CD4-positive, CD25-positive, alpha-beta regulatory T cell (primary cell): ENCODE measurements around the gene APBB2. TPM values are rescaled to one million over a fixed set of nuclear protein-coding genes. Genes with fewer than 3 reads are reported as not detected.

Experiments
- ATAC-seq, 2 donors: fragments of 150-1000 bp; cut with Tn5 transposase; one replicate each; pipeline ENCODE4 v1.10.0; 2021; ENCODE audit warnings: low read depth in 2 of 2, moderate number of reproducible peaks in 2 of 2, moderate library complexity in 1 of 2
- DNase-seq, 3 donors: peaks; one replicate each; pipeline versions ENCODE4 v3.0.0 to v3.0.0-alpha.2; 2012 to 2022; ENCODE audit warnings: mixed read lengths in 1 of 3
- H3K27ac ChIP-seq: one replicate; pipeline ENCODE4 v1.7.0; 2013; ENCODE audit warnings: mild to moderate bottlenecking, low read length; ENCODE audit not compliant: insufficient read depth, poor library complexity, severe bottlenecking
- H3K27me3 ChIP-seq: one replicate; pipeline ENCODE4 v1.7.0; 2013; ENCODE audit warnings: low read length; ENCODE audit not compliant: control insufficient read depth, insufficient read depth
- H3K36me3 ChIP-seq: one replicate; pipeline ENCODE4 v1.7.0; 2013; ENCODE audit warnings: mild to moderate bottlenecking, low read length, moderate library complexity; ENCODE audit not compliant: control insufficient read depth, insufficient read depth
- H3K4me1 ChIP-seq: 2 replicates; pipeline ENCODE4 v1.7.0; 2013; ENCODE audit warnings: mild to moderate bottlenecking, low read length; ENCODE audit not compliant: insufficient read depth, control insufficient read depth, poor library complexity, severe bottlenecking
- H3K4me3 ChIP-seq: one replicate; pipeline ENCODE4 v1.7.0; 2013; ENCODE audit warnings: low read depth, mild to moderate bottlenecking, low read length, moderate library complexity
- H3K9me3 ChIP-seq, 2 experiments: 1 replicate in 1 of 2; 2 replicates in 1 of 2; pipeline ENCODE4 v1.7.0; 2013; ENCODE audit warnings: low read length in 2 of 2, mild to moderate bottlenecking in 1 of 2, moderate library complexity in 1 of 2; ENCODE audit not compliant: control insufficient read depth in 2 of 2
- H3K27ac Mint-ChIP-seq, 3 donors: one replicate each; pipeline ENCODE4 v1.8.0; 2020 to 2022; ENCODE audit warnings: mild to moderate bottlenecking in 3 of 3, mixed read lengths in 3 of 3, moderate library complexity in 2 of 3
- H3K27me3 Mint-ChIP-seq: one replicate; pipeline ENCODE4 v1.8.0; 2022; ENCODE audit warnings: mild to moderate bottlenecking, mixed read lengths
- H3K36me3 Mint-ChIP-seq: one replicate; pipeline ENCODE4 v1.8.0; 2020; ENCODE audit warnings: mixed read lengths
- H3K4me1 Mint-ChIP-seq, 4 donors: one replicate each; pipeline ENCODE4 v1.8.0; 2020 to 2022; ENCODE audit warnings: mixed read lengths in 4 of 4, mild to moderate bottlenecking in 1 of 4
- H3K4me3 Mint-ChIP-seq, 4 donors: one replicate each; pipeline ENCODE4 v1.8.0; 2020 to 2022; ENCODE audit warnings: mild to moderate bottlenecking in 4 of 4, mixed read lengths in 4 of 4, moderate library complexity in 3 of 4
- H3K9me3 Mint-ChIP-seq, 7 donors: one replicate each; pipeline ENCODE4 v1.8.0; 2020 to 2022; ENCODE audit warnings: mixed read lengths in 7 of 7, mild to moderate bottlenecking in 3 of 7, moderate library complexity in 2 of 7
- polyA plus RNA-seq, 4 donors: library from polyadenylated mRNA; unstranded; fragments of 300-500 nt; fragmentation: Illumina TruSeq; gene quantifications; one replicate each; pipeline ENCODE4 v1.2.3, GENCODE V29; 2021
- total RNA-seq: library from RNA; stranded (reverse); gene quantifications from one replicate; pipeline ENCODE4 v1.2.3, GENCODE V29; 2022

Gene APBB2
- total and polyA plus RNA-seq, 5 donors from 2014 or later, result not detected

DNA sequence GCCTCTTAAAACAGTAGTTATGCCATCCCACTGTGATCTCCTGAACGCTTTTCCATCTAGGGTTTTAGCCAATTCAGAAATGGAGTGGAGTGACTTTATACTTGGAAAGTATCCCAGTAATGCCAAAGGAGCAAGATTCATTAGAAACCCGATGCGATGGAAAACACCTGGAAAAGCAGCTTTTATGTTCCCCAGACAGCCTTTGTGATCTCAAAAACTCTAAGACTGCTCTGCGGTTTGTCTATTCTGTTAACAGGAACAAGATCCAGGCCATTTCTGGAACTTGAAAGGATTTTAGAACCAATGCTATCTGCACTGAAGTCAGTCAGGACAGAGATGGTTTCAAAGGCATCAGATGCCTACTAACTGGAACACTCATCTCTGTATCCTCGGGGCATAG, 145.1 kb downstream of the APBB2 start:
- Histone ChIP-seq H3K9me3 (no peaks in the 10 kb centered on the region), H3K4me1 (no peaks in the 10 kb centered on the region), H3K27ac (no peak overlapping the region), H3K36me3 (no peaks in the 10 kb centered on the region), H3K4me3 (no peak overlapping the region), H3K27me3 (no peaks in the 10 kb centered on the region)
- H3K4me1 Mint-ChIP-seq, result no peaks in the 10 kb centered on the region
- H3K36me3 Mint-ChIP-seq, result no peaks in the 10 kb centered on the region
- no peak overlapping the region for H3K27ac Mint-ChIP-seq
- H3K4me3 Mint-ChIP-seq, result no peak overlapping the region
- H3K27me3 Mint-ChIP-seq, result peaks cover 4% of the 10 kb centered on the region
- H3K9me3 Mint-ChIP-seq, result peaks cover 0 to 3% (median 0%) of the 10 kb centered on the region in 7 donors
- ATAC-seq (no peak), DNase-seq (no peak)

DNA sequence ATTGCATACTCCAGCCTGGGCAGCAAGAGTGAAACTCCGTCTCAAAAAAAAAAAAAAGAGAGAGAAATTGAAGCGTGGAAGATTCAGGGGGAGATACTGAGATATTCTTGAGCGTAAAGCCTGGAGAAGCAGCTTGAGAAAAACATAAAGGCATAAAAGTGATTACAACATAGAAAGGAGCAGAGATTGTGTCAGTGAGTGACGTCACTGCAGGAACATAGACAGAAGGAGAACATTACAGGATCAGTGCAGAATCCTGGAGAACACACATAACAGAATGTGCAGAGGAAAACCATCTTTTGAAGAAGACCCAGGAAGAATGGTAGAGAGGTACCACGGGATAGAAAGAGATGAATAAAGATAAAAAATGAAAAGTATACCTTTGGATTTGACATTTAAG, 147.0 kb downstream of the APBB2 start:
- Mint-ChIP-seq H3K4me3 (no peak overlapping the region), H3K4me1 (no peaks in the 10 kb centered on the region), H3K27me3 (peaks cover 4% of the 10 kb centered on the region), H3K9me3 (peaks cover 0 to 3% (median 0%) of the 10 kb centered on the region in 7 donors), H3K27ac (no peak overlapping the region), H3K36me3 (no peaks in the 10 kb centered on the region)
- ATAC-seq (no peak), DNase-seq (no peak)
- H3K4me1 ChIP-seq, result no peaks in the 10 kb centered on the region
- no peak overlapping the region for H3K4me3 ChIP-seq
- H3K9me3 ChIP-seq, result no peaks in the 10 kb centered on the region
- no peaks in the 10 kb centered on the region for H3K36me3 ChIP-seq
- no peak overlapping the region for H3K27ac ChIP-seq
- H3K27me3 ChIP-seq, result no peaks in the 10 kb centered on the region

GRCh38 chr4:41066049-41066448, 148.3 kb downstream of the APBB2 start:
- Mint-ChIP-seq H3K36me3 (no peaks in the 10 kb centered on the region), H3K9me3 (peaks cover 0 to 1% (median 0%) of the 10 kb centered on the region in 7 donors), H3K27me3 (no peaks in the 10 kb centered on the region), H3K4me1 (no peaks in the 10 kb centered on the region), H3K27ac (no peak overlapping the region), H3K4me3 (no peak overlapping the region)
- Histone ChIP-seq H3K27me3 (no peaks in the 10 kb centered on the region), H3K9me3 (no peaks in the 10 kb centered on the region), H3K4me3 (no peak overlapping the region), H3K27ac (no peak overlapping the region), H3K4me1 (no peaks in the 10 kb centered on the region), H3K36me3 (no peaks in the 10 kb centered on the region)
- no peak for DNase-seq
- no peak for ATAC-seq

- DNase-seq (no peak), ATAC-seq (no peak)
- H3K36me3 Mint-ChIP-seq, result no peaks in the 10 kb centered on the region
- Histone ChIP-seq H3K4me3 (no peak overlapping the region), H3K9me3 (no peaks in the 10 kb centered on the region), H3K27ac (no peak overlapping the region), H3K36me3 (no peaks in the 10 kb centered on the region), H3K4me1 (no peaks in the 10 kb centered on the region), H3K27me3 (no peaks in the 10 kb centered on the region)
- H3K27ac Mint-ChIP-seq, result no peak overlapping the region
- no peaks in the 10 kb centered on the region for H3K27me3 Mint-ChIP-seq
- H3K4me1 Mint-ChIP-seq, result no peaks in the 10 kb centered on the region
- no peak overlapping the region for H3K4me3 Mint-ChIP-seq
- peaks cover 0 to 1% (median 0%) of the 10 kb centered on the region in 7 donors for H3K9me3 Mint-ChIP-seq
Observed at GRCh38 chr4:41065434-41066006, 148.8 kb downstream of the APBB2 start.

DNA sequence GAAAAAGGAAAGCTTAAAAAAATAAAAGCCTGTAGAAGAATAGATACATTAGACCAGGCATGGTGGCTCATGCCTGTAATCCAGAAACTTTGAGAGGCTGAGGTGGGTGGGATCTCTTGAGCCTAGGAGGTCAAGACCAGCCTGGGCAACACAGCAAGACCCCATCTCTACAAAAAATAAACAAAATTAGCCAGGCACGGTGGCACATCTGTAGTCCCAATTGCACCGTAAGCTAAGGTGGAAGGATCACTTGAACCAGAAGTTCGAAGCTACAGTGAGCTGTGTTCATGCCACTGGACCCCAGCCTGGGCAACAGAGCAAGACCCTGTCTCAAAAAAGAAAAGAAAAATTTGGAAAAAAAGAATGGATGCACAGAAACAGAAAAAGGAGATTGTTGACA, 149.4 kb downstream of the APBB2 start:
- ATAC-seq (no peak), DNase-seq (no peak)
- H3K27me3 ChIP-seq, result no peaks in the 10 kb centered on the region
- H3K9me3 Mint-ChIP-seq, result peaks cover 0 to 1% (median 0%) of the 10 kb centered on the region in 7 donors
- no peak overlapping the region for H3K27ac Mint-ChIP-seq
- H3K36me3 Mint-ChIP-seq, result no peaks in the 10 kb centered on the region
- no peaks in the 10 kb centered on the region for H3K9me3 ChIP-seq
- H3K4me3 Mint-ChIP-seq, result no peak overlapping the region
- H3K27me3 Mint-ChIP-seq, result no peaks in the 10 kb centered on the region
- H3K36me3 ChIP-seq, result no peaks in the 10 kb centered on the region
- H3K4me3 ChIP-seq, result no peak overlapping the region
- H3K27ac ChIP-seq, result no peak overlapping the region
- no peaks in the 10 kb centered on the region for H3K4me1 Mint-ChIP-seq
- no peaks in the 10 kb centered on the region for H3K4me1 ChIP-seq

DNA sequence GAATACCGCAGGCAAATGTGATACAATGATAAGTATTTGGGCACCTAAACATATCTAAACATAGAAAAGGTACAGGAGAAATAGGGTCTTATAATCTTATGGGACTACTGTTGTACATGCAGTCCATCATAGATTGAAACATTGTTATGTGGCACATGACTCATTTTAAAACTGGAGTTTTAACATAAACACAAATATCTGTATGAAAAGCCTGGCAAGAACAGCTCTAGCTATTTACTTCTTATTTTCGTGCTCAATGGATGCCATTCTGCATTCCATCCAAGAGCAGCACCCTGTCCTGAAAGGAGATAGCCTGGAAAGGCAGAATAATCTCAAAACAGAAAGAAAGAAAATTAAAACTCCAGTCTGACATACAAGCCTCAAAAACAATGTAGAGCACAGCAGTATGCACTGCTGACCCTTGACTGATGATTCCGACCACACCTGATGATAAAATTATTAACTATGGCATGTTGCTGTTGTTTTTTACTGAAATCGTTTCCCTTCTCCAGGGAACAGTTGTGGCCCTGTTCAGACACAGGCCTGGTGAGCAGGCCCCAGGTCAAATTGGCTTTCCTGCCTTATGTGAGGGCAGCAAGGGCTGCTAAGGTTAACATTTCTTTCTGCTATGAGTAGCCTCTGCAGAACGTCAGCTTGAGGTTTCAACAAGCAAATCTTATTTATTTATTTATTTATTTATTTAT, 152.7 kb downstream of the APBB2 start:
- Mint-ChIP-seq H3K4me3 (no peak overlapping the region), H3K27me3 (no peaks in the 10 kb centered on the region), H3K4me1 (no peaks in the 10 kb centered on the region), H3K9me3 (peaks cover 0 to 2% (median 0%) of the 10 kb centered on the region in 7 donors), H3K36me3 (no peaks in the 10 kb centered on the region), H3K27ac (peak overlapping the region in 1 of 3 donors; percentile 52)
- H3K27me3 ChIP-seq, result no peaks in the 10 kb centered on the region
- no peaks in the 10 kb centered on the region for H3K4me1 ChIP-seq
- no peaks in the 10 kb centered on the region for H3K36me3 ChIP-seq
- DNase-seq (no peak), ATAC-seq (no peak)
- no peak overlapping the region for H3K4me3 ChIP-seq
- no peak overlapping the region for H3K27ac ChIP-seq
- no peaks in the 10 kb centered on the region for H3K9me3 ChIP-seq

- H3K4me1 ChIP-seq, result no peaks in the 10 kb centered on the region
- H3K27ac ChIP-seq, result no peak overlapping the region
- ATAC-seq (no peak), DNase-seq (no peak)
- Mint-ChIP-seq H3K9me3 (peaks cover 0 to 4% (median 0%) of the 10 kb centered on the region in 7 donors), H3K36me3 (no peaks in the 10 kb centered on the region), H3K27ac (peak overlapping the region in 1 of 3 donors; percentile 52), H3K27me3 (peaks cover under 1% of the 10 kb centered on the region), H3K4me1 (no peaks in the 10 kb centered on the region), H3K4me3 (no peak overlapping the region)
- no peak overlapping the region for H3K4me3 ChIP-seq
- H3K9me3 ChIP-seq, result no peaks in the 10 kb centered on the region
- H3K27me3 ChIP-seq, result no peaks in the 10 kb centered on the region
- H3K36me3 ChIP-seq, result no peaks in the 10 kb centered on the region
Observed at GRCh38 chr4:41060352-41061334, 153.7 kb downstream of the APBB2 start.
